ENCODE measurements around the gene SOWAHC.

DNA sequence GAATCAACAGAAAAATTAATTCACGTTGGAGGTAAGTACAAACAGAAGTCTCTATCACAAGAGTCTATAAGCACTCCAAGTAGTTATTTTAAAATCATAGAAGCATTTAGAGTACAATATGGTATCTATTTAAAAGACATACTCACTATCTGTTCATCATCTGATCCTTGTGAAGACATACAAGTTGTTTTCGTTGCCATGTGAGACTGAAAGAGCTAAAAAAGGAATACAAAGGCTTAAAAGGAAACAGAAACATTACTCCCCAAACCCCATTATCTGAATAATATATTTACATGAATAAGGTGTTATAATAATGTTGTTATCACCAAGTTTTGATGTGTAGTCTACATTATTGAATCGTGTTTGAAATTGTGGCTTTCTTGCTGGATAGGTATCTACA lies 21.3 kb upstream of the SOWAHC start:
- TF ChIP-seq, protein P1, sequence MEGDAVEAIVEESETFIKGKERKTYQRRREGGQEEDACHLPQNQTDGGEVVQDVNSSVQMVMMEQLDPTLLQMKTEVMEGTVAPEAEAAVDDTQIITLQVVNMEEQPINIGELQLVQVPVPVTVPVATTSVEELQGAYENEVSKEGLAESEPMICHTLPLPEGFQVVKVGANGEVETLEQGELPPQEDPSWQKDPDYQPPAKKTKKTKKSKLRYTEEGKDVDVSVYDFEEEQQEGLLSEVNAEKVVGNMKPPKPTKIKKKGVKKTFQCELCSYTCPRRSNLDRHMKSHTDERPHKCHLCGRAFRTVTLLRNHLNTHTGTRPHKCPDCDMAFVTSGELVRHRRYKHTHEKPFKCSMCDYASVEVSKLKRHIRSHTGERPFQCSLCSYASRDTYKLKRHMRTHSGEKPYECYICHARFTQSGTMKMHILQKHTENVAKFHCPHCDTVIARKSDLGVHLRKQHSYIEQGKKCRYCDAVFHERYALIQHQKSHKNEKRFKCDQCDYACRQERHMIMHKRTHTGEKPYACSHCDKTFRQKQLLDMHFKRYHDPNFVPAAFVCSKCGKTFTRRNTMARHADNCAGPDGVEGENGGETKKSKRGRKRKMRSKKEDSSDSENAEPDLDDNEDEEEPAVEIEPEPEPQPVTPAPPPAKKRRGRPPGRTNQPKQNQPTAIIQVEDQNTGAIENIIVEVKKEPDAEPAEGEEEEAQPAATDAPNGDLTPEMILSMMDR (IDR thresholded peaks at IDR 0.05; ENCODE audit: extremely low read depth in 1 of 2, insufficient read depth in 1 of 2, low read depth in 1 of 2, low read length in 2 of 2) = no peak
- TF ChIP-seq MYC (IDR thresholded peaks at IDR 0.05; ENCODE audit: low read depth, low read length) (no peak), POLR2AphosphoS5 (IDR thresholded peaks at IDR 0.05; ENCODE audit: insufficient read depth, low read depth, low read length) (no peak), EZH2 (IDR thresholded peaks at IDR 0.05; ENCODE audit: borderline replicate concordance, low read depth, low read length, severe bottlenecking) (no peak), POLR2A (IDR thresholded peaks at IDR 0.05; ENCODE audit: low read depth, low read length) (no peak)

Measured in endothelial cell of umbilical vein (primary cell).